HG03039 (cell line): Measurements from ENCODE around the gene SAYSD1.

Experiments
- ATAC-seq: cut with Tn5 transposase; IDR thresholded peaks from one replicate; pipeline ENCODE4 v1.9.1; 2021; ENCODE audit warnings: mild to moderate bottlenecking, moderate library complexity; ENCODE audit not compliant: unreplicated experiment

The SAYSD1 gene

GRCh38 chr6:39079197-39080125, 35.5 kb downstream of the SAYSD1 start:
- ATAC-seq: no peak

- no peak for ATAC-seq
Measured at GRCh38 chr6:39078695-39079094, 36.3 kb downstream of the SAYSD1 start.

GRCh38 chr6:39077882-39078594, 36.9 kb downstream of the SAYSD1 start:
- ATAC-seq: no peak

- ATAC-seq: no peak
Measured at GRCh38 chr6:39076623-39077535, 38.1 kb downstream of the SAYSD1 start.

- no peak for ATAC-seq
Measured at GRCh38 chr6:39075807-39076622, 39.0 kb downstream of the SAYSD1 start.

- no peak for ATAC-seq
Measured at GRCh38 chr6:39075010-39075686, 39.8 kb downstream of the SAYSD1 start.

- no peak for ATAC-seq
Measured at GRCh38 chr6:39074486-39074885, 40.5 kb downstream of the SAYSD1 start.

GRCh38 chr6:39073471-39074355, 41.3 kb downstream of the SAYSD1 start:
- no peak for ATAC-seq

GRCh38 chr6:39072830-39073229, 42.2 kb downstream of the SAYSD1 start:
- ATAC-seq: no peak

- ATAC-seq: no peak
Measured at GRCh38 chr6:39068391-39068790, 46.6 kb downstream of the SAYSD1 start.

GRCh38 chr6:39065561-39065960, 49.4 kb downstream of the SAYSD1 start:
- no peak for ATAC-seq

GRCh38 chr6:39063526-39063925, 51.5 kb downstream of the SAYSD1 start:
- no peak for ATAC-seq

- ATAC-seq: no peak
Measured at GRCh38 chr6:39062014-39062740, 52.8 kb downstream of the SAYSD1 start.

GRCh38 chr6:39061588-39061987, 53.4 kb downstream of the SAYSD1 start:
- ATAC-seq: no peak

- no peak for ATAC-seq
Measured at GRCh38 chr6:39061182-39061581, 53.8 kb downstream of the SAYSD1 start.

GRCh38 chr6:39060467-39061160, 54.4 kb downstream of the SAYSD1 start:
- ATAC-seq: no peak
